Measurements from ENCODE around the gene TMIGD1.

Gene TMIGD1

GRCh38 chr17:30360086-30360808, 26.4 kb upstream of the TMIGD1 start:
- no peak overlapping the region for H3K27ac ChIP-seq (ENCODE audit: poor library complexity, severe bottlenecking)
- no peaks in the 10 kb centered on the region for H3K36me3 ChIP-seq (ENCODE audit: low read depth)
- ATAC-seq (ENCODE audit: low read depth) (no peak), DNase-seq (ENCODE audit: low spot score) (no peak)
- TF ChIP-seq CTCF (IDR thresholded peaks at IDR 0.05; ENCODE audit: poor library complexity, severe bottlenecking), result no peak
- no peak overlapping the region for H3K4me3 ChIP-seq (ENCODE audit: severe bottlenecking)
- H3K4me1 ChIP-seq (ENCODE audit: insufficient read depth, poor library complexity, severe bottlenecking), result peaks cover 3% of the 10 kb centered on the region
- no peaks in the 10 kb centered on the region for H3K27me3 ChIP-seq (ENCODE audit: insufficient read depth, poor library complexity, severe bottlenecking)
- peaks cover 8% of the 10 kb centered on the region for H3K9me3 ChIP-seq (ENCODE audit: severe bottlenecking)

- Histone ChIP-seq H3K27me3 (ENCODE audit: insufficient read depth, poor library complexity, severe bottlenecking) (no peaks in the 10 kb centered on the region), H3K4me1 (ENCODE audit: insufficient read depth, poor library complexity, severe bottlenecking) (peaks cover 2% of the 10 kb centered on the region), H3K27ac (ENCODE audit: poor library complexity, severe bottlenecking) (no peak overlapping the region), H3K4me3 (ENCODE audit: severe bottlenecking) (no peak overlapping the region), H3K9me3 (ENCODE audit: severe bottlenecking) (peaks cover 8% of the 10 kb centered on the region), H3K36me3 (ENCODE audit: low read depth) (no peaks in the 10 kb centered on the region)
- no peak for TF ChIP-seq CTCF (IDR thresholded peaks at IDR 0.05; ENCODE audit: poor library complexity, severe bottlenecking)
- DNase-seq (ENCODE audit: low spot score), result no peak
- no peak for ATAC-seq (ENCODE audit: low read depth)
Measured at GRCh38 chr17:30358055-30358760, 24.4 kb upstream of the TMIGD1 start.

- H3K4me3 ChIP-seq (ENCODE audit: severe bottlenecking), result no peak overlapping the region
- ATAC-seq (ENCODE audit: low read depth) (no peak), DNase-seq (ENCODE audit: low spot score) (no peak)
- no peak for TF ChIP-seq CTCF (IDR thresholded peaks at IDR 0.05; ENCODE audit: poor library complexity, severe bottlenecking)
- no peaks in the 10 kb centered on the region for H3K4me1 ChIP-seq (ENCODE audit: insufficient read depth, poor library complexity, severe bottlenecking)
- H3K36me3 ChIP-seq (ENCODE audit: low read depth), result no peaks in the 10 kb centered on the region
- no peaks in the 10 kb centered on the region for H3K27me3 ChIP-seq (ENCODE audit: insufficient read depth, poor library complexity, severe bottlenecking)
- H3K27ac ChIP-seq (ENCODE audit: poor library complexity, severe bottlenecking), result no peak overlapping the region
- peaks cover 8% of the 10 kb centered on the region for H3K9me3 ChIP-seq (ENCODE audit: severe bottlenecking)
Measured at GRCh38 chr17:30357476-30357875, 23.6 kb upstream of the TMIGD1 start.

GRCh38 chr17:30354701-30355100, 20.8 kb upstream of the TMIGD1 start:
- no peak for TF ChIP-seq CTCF (IDR thresholded peaks at IDR 0.05; ENCODE audit: poor library complexity, severe bottlenecking)
- H3K4me1 ChIP-seq (ENCODE audit: insufficient read depth, poor library complexity, severe bottlenecking), result no peaks in the 10 kb centered on the region
- H3K27me3 ChIP-seq (ENCODE audit: insufficient read depth, poor library complexity, severe bottlenecking), result no peaks in the 10 kb centered on the region
- H3K9me3 ChIP-seq (ENCODE audit: severe bottlenecking), result no peaks in the 10 kb centered on the region
- no peak overlapping the region for H3K27ac ChIP-seq (ENCODE audit: poor library complexity, severe bottlenecking)
- no peaks in the 10 kb centered on the region for H3K36me3 ChIP-seq (ENCODE audit: low read depth)
- DNase-seq (ENCODE audit: low spot score) (no peak), ATAC-seq (ENCODE audit: low read depth) (no peak)
- H3K4me3 ChIP-seq (ENCODE audit: severe bottlenecking), result no peak overlapping the region

Measured in RWPE2 (cell line).